LNCaP clone FGC (cell line): ENCODE results near the gene NRXN3.

ENCODE experiments used
- DNase-seq: peaks from one replicate; pipeline ENCODE4 v3.0.0-alpha.2; 2011; ENCODE audit warnings: low read depth
- H3K4me3 ChIP-seq: 2 replicates; pipeline ENCODE4 v1.5.1; 2011; ENCODE audit warnings: mild to moderate bottlenecking, low read depth, low read length, control low read depth
- TF ChIP-seq, protein P1 (sequence below): IDR thresholded peaks from 2 replicates; pipeline ENCODE4 v1.5.1; 2012; ENCODE audit warnings: mild to moderate bottlenecking; ENCODE audit not compliant: control insufficient read depth, insufficient read depth; ENCODE audit errors: extremely low read depth

NRXN3 gene

DNA sequence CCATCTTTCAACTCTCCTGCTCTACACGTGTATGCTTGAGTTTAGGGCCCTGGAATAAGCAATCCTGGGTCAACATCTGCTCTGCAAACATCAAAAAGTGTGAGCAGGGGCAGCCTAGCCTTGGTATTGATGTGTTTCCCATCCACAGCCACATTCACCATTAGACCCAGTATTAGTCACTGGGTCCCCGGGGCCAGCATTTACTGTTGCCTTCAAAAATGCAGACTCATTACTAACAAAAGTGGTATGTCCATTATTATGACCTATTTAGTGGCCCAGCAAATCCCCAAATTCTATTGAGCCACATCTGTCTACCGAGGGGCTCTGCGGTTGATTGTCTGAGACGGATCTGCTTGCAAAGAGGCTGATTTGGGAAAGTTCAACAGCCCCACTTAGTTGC lies 1379.3 kb downstream of the NRXN3 start:
- TF ChIP-seq, protein P1, sequence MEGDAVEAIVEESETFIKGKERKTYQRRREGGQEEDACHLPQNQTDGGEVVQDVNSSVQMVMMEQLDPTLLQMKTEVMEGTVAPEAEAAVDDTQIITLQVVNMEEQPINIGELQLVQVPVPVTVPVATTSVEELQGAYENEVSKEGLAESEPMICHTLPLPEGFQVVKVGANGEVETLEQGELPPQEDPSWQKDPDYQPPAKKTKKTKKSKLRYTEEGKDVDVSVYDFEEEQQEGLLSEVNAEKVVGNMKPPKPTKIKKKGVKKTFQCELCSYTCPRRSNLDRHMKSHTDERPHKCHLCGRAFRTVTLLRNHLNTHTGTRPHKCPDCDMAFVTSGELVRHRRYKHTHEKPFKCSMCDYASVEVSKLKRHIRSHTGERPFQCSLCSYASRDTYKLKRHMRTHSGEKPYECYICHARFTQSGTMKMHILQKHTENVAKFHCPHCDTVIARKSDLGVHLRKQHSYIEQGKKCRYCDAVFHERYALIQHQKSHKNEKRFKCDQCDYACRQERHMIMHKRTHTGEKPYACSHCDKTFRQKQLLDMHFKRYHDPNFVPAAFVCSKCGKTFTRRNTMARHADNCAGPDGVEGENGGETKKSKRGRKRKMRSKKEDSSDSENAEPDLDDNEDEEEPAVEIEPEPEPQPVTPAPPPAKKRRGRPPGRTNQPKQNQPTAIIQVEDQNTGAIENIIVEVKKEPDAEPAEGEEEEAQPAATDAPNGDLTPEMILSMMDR = no peak
- no peak for DNase-seq
- no peak overlapping the region for H3K4me3 ChIP-seq

- DNase-seq = no peak
- TF ChIP-seq, protein P1 = no peak
- no peak overlapping the region for H3K4me3 ChIP-seq
Observed at GRCh38 chr14:79551523-79551922, 1381.3 kb downstream of the NRXN3 start.

DNA sequence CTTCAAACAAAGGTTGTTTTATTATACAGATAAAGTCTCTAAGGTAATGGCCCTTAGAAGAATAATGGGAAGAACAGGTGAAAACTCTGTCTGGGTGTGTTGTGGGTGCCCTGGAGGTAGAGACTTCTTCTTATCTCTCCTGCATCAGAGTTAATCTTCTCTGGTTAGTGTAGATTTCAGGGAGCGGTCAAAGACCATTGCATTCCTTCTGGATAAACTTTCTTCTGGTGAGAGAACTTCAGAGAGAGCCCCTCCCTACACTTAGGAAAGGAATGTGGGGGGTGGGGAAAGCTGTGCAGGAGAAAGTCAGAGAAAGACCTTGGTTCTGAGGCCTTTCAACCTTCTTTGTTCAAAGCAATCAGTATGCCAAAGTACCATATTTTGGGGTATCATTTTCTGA lies 1382.6 kb downstream of the NRXN3 start:
- TF ChIP-seq, protein P1 = no peak
- no peak for DNase-seq

GRCh38 chr14:79554816-79555215 lies 1384.6 kb downstream of the NRXN3 start:
- no peak overlapping the region for H3K4me3 ChIP-seq
- DNase-seq = no peak
- TF ChIP-seq, protein P1 = no peak

More for the DNA sequence above, 1382.6 kb downstream of the NRXN3 start:
- no peak overlapping the region for H3K4me3 ChIP-seq

- TF ChIP-seq, protein P1 = no peak
Observed at GRCh38 chr14:79555429-79555828, 1385.3 kb downstream of the NRXN3 start.

DNA sequence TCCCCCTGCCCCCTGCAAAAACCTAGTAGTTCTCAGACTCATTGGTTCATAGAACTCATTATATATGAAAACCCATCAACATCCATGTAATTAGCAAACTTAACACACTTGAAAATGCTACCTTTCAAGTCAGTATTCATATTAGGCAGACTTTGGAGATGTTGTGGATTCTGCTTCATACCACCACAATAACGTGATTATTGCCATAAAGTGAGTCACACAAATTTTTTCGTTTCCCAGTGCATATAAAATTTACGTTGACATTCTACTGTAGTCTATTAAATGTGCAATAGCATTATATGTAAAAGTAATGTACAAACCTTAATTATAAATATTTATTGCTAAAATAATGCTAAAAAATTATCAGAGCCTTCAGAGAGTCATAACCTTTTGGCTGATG lies 1387.1 kb downstream of the NRXN3 start:
- DNase-seq = no peak
- TF ChIP-seq, protein P1 = no peak
- H3K4me3 ChIP-seq = no peak overlapping the region

More at GRCh38 chr14:79555429-79555828, 1385.3 kb downstream of the NRXN3 start:
- no peak for DNase-seq
- no peak overlapping the region for H3K4me3 ChIP-seq

DNA sequence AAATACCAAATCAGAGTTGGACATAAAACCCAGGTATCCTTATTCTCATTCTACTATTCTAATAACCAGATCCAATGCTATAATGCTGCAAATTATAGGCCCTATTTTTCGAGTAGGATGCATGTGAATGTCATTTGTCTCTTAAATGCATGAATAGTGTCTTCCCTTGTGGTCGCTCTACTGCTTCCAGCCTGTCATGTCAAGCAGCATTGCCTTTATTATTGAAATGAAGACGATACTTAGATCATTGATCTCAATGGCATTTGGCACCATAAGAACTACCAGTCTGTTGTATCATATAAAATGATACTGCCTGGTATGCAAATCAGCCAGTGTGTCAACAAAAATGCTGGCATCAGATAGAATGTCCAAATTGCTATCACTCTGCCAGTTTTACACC lies 1392.0 kb downstream of the NRXN3 start:
- TF ChIP-seq, protein P1 = no peak
- H3K4me3 ChIP-seq = no peak overlapping the region

More for the DNA sequence above, 1392.0 kb downstream of the NRXN3 start:
- DNase-seq = no peak
